HCT116 (cell line): Measurements from ENCODE around the gene CDYL2. TPM values are rescaled to one million over a fixed set of nuclear protein-coding genes. Genes with fewer than 3 reads are reported as not detected.

Source experiments
- ATAC-seq: fragments of 200-7000 bp; cut with Tn5 transposase; 2 replicates; pipeline ENCODE4 v1.9.1; 2020; ENCODE audit warnings: mild to moderate bottlenecking, moderate library complexity
- BruUV-seq: library from RNA; stranded (reverse); fragments of 400-500 nt; replicated peaks from 2 replicates; lab custom pipeline; 2021; lab: Mats Ljungman, UMichigan
- CTCF ChIA-PET: fragments of 300-600 bp; sonication (Branson Sonifier 250); formaldehyde crosslinking; loops from one replicate; lab custom pipeline; 2021; ENCODE audit warnings: antibody characterized with exemption; lab: Charles Lee
- POLR2A ChIA-PET: fragments of 300-600, 350-600 bp; sonication (Branson Sonifier 250); formaldehyde crosslinking; loops from one replicate; lab custom pipeline; 2021; ENCODE audit warnings: antibody characterized with exemption; lab: Charles Lee
- RAD21 ChIA-PET, 2 experiments: fragments of 300-600 bp; sonication (Branson Sonifier 250); formaldehyde crosslinking; loops; one replicate each; lab custom pipeline; 2023; ENCODE audit warnings: low total read pairs in 2 of 2; ENCODE audit not compliant: uncharacterized antibody in 2 of 2, unreplicated experiment in 2 of 2, low non-redundant PET in 1 of 2; lab: Charles Lee
- DNase-seq: peaks from one replicate; pipeline ENCODE4 v3.0.0-alpha.2; 2010; ENCODE audit warnings: low read depth, low spot score
- H2AFZ ChIP-seq: fragments of 200-600 bp; shearing (Covaris generic), sonication (generic); 2 replicates; pipeline ENCODE4 v1.6.1; 2017; ENCODE audit warnings: low read depth, mixed run types, mixed read lengths, antibody characterized with exemption, low read length; ENCODE audit not compliant: poor library complexity, severe bottlenecking
- H3K27ac ChIP-seq: 2 replicates; pipeline ENCODE4 v1.5.1; 2012; ENCODE audit warnings: low read depth, low read length
- H3K27me3 ChIP-seq: fragments of 200-600 bp; sonication (generic); 2 replicates; pipeline ENCODE4 v1.6.1; 2016; ENCODE audit warnings: mixed run types, low read length, mixed read lengths; ENCODE audit not compliant: insufficient read depth
- H3K36me3 ChIP-seq, 2 experiments: fragments of 200-500 bp in 1 of 2; fragments of 200-600 bp in 1 of 2; sonication (Bioruptor generic) in 1 of 2; sonication (generic) in 1 of 2; 2 replicates each; pipeline versions ENCODE4 v1.5.1 to v1.6.1; 2014 to 2016; ENCODE audit warnings: low read length in 2 of 2, inconsistent platforms in 1 of 2, mixed read lengths in 1 of 2, mixed run types in 1 of 2; ENCODE audit not compliant: insufficient read depth in 2 of 2, control insufficient read depth in 1 of 2
- H3K4me1 ChIP-seq, 2 experiments: fragments of 200-600 bp in 1 of 2; sonication (generic) in 1 of 2; 2 replicates each; pipeline versions ENCODE4 v1.5.1 to v1.6.1; 2012 to 2017; ENCODE audit warnings: low read length in 2 of 2, inconsistent platforms in 1 of 2, mild to moderate bottlenecking in 1 of 2, mixed read lengths in 1 of 2, mixed run types in 1 of 2, moderate library complexity in 1 of 2; ENCODE audit not compliant: insufficient read depth in 2 of 2, control insufficient read depth in 1 of 2
- H3K4me2 ChIP-seq: fragments of 200-600 bp; sonication (generic); 2 replicates; pipeline ENCODE4 v1.6.1; 2017; ENCODE audit warnings: mixed run types, low read length, mixed read lengths
- H3K4me3 ChIP-seq, 2 experiments: fragments of 200-600 bp in 1 of 2; sonication (generic) in 1 of 2; replicated peaks in 1 of 2; 2 replicates each; pipeline ENCODE4 v1.5.1; 2011 to 2016; ENCODE audit warnings: low read length in 2 of 2, control low read depth in 1 of 2, low read depth in 1 of 2, mild to moderate bottlenecking in 1 of 2, mixed read lengths in 1 of 2, mixed run types in 1 of 2
- H3K79me2 ChIP-seq: fragments of 200-600 bp; sonication (generic); 2 replicates; pipeline ENCODE4 v1.6.1; 2017; ENCODE audit warnings: mild to moderate bottlenecking, mixed run types, low read length, moderate library complexity, mixed read lengths; ENCODE audit not compliant: insufficient read depth
- H3K9ac ChIP-seq: fragments of 200-600 bp; sonication (generic); 2 replicates; pipeline ENCODE4 v1.6.1; 2016; ENCODE audit warnings: low read length, mixed read lengths
- H3K9me2 ChIP-seq: fragments of 200-600 bp; sonication (generic), shearing (Covaris generic); 2 replicates; pipeline ENCODE4 v1.6.1; 2017; ENCODE audit warnings: mixed run types, mild to moderate bottlenecking, moderate library complexity; ENCODE audit not compliant: insufficient read depth
- H3K9me3 ChIP-seq, 2 experiments: fragments of 200-500 bp in 1 of 2; fragments of 200-600 bp in 1 of 2; sonication (Bioruptor generic) in 1 of 2; sonication (generic) in 1 of 2; 2 replicates each; pipeline ENCODE4 v1.6.1; 2014 to 2017; ENCODE audit warnings: low read length in 2 of 2, mixed read lengths in 2 of 2, inconsistent platforms in 1 of 2, low read depth in 1 of 2, mild to moderate bottlenecking in 1 of 2, mixed run types in 1 of 2, moderate library complexity in 1 of 2; ENCODE audit not compliant: control insufficient read depth in 1 of 2, insufficient read depth in 1 of 2
- H4K20me1 ChIP-seq: fragments of 200-600 bp; sonication (generic), shearing (Covaris generic); 2 replicates; pipeline ENCODE4 v1.6.1; 2017; ENCODE audit warnings: mixed run types, mild to moderate bottlenecking, moderate library complexity; ENCODE audit not compliant: insufficient read depth
- ATF3 ChIP-seq: IDR thresholded peaks from 2 replicates; pipeline ENCODE4 v1.6.1; 2012
- CBX3 ChIP-seq: IDR thresholded peaks from 2 replicates; pipeline ENCODE4 v1.6.1; 2012; ENCODE audit warnings: low read depth
- ELF1 ChIP-seq: IDR thresholded peaks from 2 replicates; pipeline ENCODE4 v1.6.1; 2012; ENCODE audit warnings: low read depth, borderline replicate concordance
- EZH2 ChIP-seq: fragments of 200-600 bp; sonication (generic); IDR thresholded peaks from 2 replicates; pipeline ENCODE4 v1.6.1; 2017; ENCODE audit warnings: antibody characterized with exemption, mixed run types
- FOSL1 ChIP-seq: IDR thresholded peaks from 2 replicates; pipeline ENCODE4 v1.6.1; 2012; ENCODE audit warnings: low read depth
- POLR2A ChIP-seq: IDR thresholded peaks from 2 replicates; pipeline ENCODE4 v1.7.0; 2011; ENCODE audit warnings: borderline replicate concordance; ENCODE audit not compliant: insufficient read depth, insufficient read length; ENCODE audit errors: extremely low read depth
- SP1 ChIP-seq: IDR thresholded peaks from 2 replicates; pipeline ENCODE4 v1.6.1; 2012; ENCODE audit warnings: low read depth
- ZFX ChIP-seq: fragments of 450-650 bp; IDR thresholded peaks from 2 replicates; pipeline ENCODE4 v1.6.1; 2017
- ZNF274 ChIP-seq: fragments of 200-500 bp; sonication (Bioruptor generic); IDR thresholded peaks from 2 replicates; pipeline ENCODE4 v1.6.1; 2014; ENCODE audit warnings: mild to moderate bottlenecking, low read depth, low read length, inconsistent platforms
- intact Hi-C: fragments of 100-400 bp; cut with micrococcal nuclease; formaldehyde crosslinking; loops from 2 replicates; pipeline ENCODE4 v1.10.0; 2022
- total RNA-seq: library from RNA; stranded (reverse); gene quantifications from one replicate; pipeline ENCODE4 v1.2.1, GENCODE V29; 2021; ENCODE audit not compliant: unreplicated experiment
- TF ChIP-seq, protein P1 (sequence below), 3 experiments: fragments of 200-600 bp in 1 of 3; sonication (generic) in 1 of 3; IDR thresholded peaks in 2 of 3; conservative IDR thresholded peaks in 1 of 3; 2 replicates each; pipeline ENCODE4 v1.5.1; 2012 to 2017; ENCODE audit warnings: low read depth in 2 of 3, low read length in 2 of 3, antibody characterized with exemption in 1 of 3, borderline replicate concordance in 1 of 3, control low read depth in 1 of 3, mild to moderate bottlenecking in 1 of 3, mixed read lengths in 1 of 3, mixed run types in 1 of 3, moderate library complexity in 1 of 3; ENCODE audit not compliant: insufficient read depth in 1 of 3

Gene CDYL2
- total RNA-seq, 1 experiment from 2014 or later = 0.10 TPM

GRCh38 chr16:80614908-80615671 lies 189.3 kb downstream of the CDYL2 start:
- ChIA-PET RAD21 (no interaction called here), CTCF (no interaction called here), POLR2A (no interaction called here)
- no peaks in the 10 kb centered on the region for H3K36me3 ChIP-seq
- no peaks in the 10 kb centered on the region for H4K20me1 ChIP-seq
- no TSS peak for BruUV-seq
- no peak overlapping the region for H3K4me3 ChIP-seq
- H3K9me3 ChIP-seq = peaks cover 0 to 6% of the 10 kb centered on the region in 2 experiments; a peak in 2 of 4 replicates
- ATAC-seq (peak; percentile 58; the same call in 1 of the 2 replicates), DNase-seq (peak; percentile 6)
- no peak overlapping the region for H2AFZ ChIP-seq
- intact Hi-C loops = no loop called here
- no peak overlapping the region for H3K27ac ChIP-seq
- H3K4me1 ChIP-seq = peaks cover 0 to 9% of the 10 kb centered on the region in 2 experiments; a peak in 1 of 4 replicates
- H3K4me2 ChIP-seq = peak overlapping the region; percentile 11; the same call in 1 of the 2 replicates
- no peaks in the 10 kb centered on the region for H3K27me3 ChIP-seq
- no peaks in the 10 kb centered on the region for H3K79me2 ChIP-seq
- H3K9ac ChIP-seq = no peak overlapping the region
- TF ChIP-seq FOSL1 = no peak
- no peak for TF ChIP-seq EZH2
- no peak for TF ChIP-seq SP1
- no peak for TF ChIP-seq CBX3
- no peak for TF ChIP-seq ZNF274
- no peak for TF ChIP-seq ZFX
- no peak for TF ChIP-seq POLR2A
- no peak for TF ChIP-seq ATF3
- TF ChIP-seq ELF1 = no peak
- TF ChIP-seq, protein P1, sequence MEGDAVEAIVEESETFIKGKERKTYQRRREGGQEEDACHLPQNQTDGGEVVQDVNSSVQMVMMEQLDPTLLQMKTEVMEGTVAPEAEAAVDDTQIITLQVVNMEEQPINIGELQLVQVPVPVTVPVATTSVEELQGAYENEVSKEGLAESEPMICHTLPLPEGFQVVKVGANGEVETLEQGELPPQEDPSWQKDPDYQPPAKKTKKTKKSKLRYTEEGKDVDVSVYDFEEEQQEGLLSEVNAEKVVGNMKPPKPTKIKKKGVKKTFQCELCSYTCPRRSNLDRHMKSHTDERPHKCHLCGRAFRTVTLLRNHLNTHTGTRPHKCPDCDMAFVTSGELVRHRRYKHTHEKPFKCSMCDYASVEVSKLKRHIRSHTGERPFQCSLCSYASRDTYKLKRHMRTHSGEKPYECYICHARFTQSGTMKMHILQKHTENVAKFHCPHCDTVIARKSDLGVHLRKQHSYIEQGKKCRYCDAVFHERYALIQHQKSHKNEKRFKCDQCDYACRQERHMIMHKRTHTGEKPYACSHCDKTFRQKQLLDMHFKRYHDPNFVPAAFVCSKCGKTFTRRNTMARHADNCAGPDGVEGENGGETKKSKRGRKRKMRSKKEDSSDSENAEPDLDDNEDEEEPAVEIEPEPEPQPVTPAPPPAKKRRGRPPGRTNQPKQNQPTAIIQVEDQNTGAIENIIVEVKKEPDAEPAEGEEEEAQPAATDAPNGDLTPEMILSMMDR (IDR thresholded peaks at IDR 0.05 in 2 of 3, conservative IDR thresholded peaks at IDR 0.05 in 1 of 3; ENCODE audit: borderline replicate concordance in 1 of 3, insufficient read depth in 1 of 3, low read depth in 2 of 3, low read length in 2 of 3) = no peak; a peak in 1 of 6 replicates
- no peaks in the 10 kb centered on the region for H3K9me2 ChIP-seq
